K562 (cell line): ENCODE measurements around the gene MICAL2. TPM values are rescaled to one million over a fixed set of nuclear protein-coding genes. Genes with fewer than 3 reads are reported as not detected.

ENCODE experiments used
- DNMT1 ChIP-seq: fragments of 450-650 bp; IDR thresholded peaks from 2 replicates; pipeline ENCODE4 v1.6.1; 2016; ENCODE audit warnings: antibody characterized with exemption, mild to moderate bottlenecking
- ERF ChIP-seq: fragments of 450-650 bp; formaldehyde crosslinking; IDR thresholded peaks from 2 replicates; pipeline ENCODE4 v1.4.0; 2020; ENCODE audit warnings: mild to moderate bottlenecking, mixed read lengths
- FOXK1 ChIP-seq: sonication (generic); formaldehyde crosslinking; IDR thresholded peaks from 2 replicates; pipeline ENCODE4 v1.8.0; 2022; ENCODE audit warnings: missing genetic modification reagents, mild to moderate bottlenecking, borderline replicate concordance
- KAT2B ChIP-seq: IDR thresholded peaks from one replicate; pipeline ENCODE4 v1.6.1; 2012; ENCODE audit warnings: low read depth, mild to moderate bottlenecking, control low read depth, inconsistent platforms, low read length, moderate library complexity
- L3MBTL2 ChIP-seq: fragments of 450-650 bp; IDR thresholded peaks from 2 replicates; pipeline ENCODE4 v1.6.1; 2016; ENCODE audit warnings: mild to moderate bottlenecking, moderate library complexity
- NBN ChIP-seq: fragments of 450-650 bp; IDR thresholded peaks from 2 replicates; pipeline ENCODE4 v1.6.1; 2016; ENCODE audit warnings: low read depth, mild to moderate bottlenecking
- PHF21A ChIP-seq: fragments of 450-650 bp; IDR thresholded peaks from 2 replicates; pipeline ENCODE4 v1.6.1; 2017; ENCODE audit warnings: low read depth, borderline replicate concordance
- POLR2AphosphoS2 ChIP-seq: IDR thresholded peaks from 2 replicates; pipeline ENCODE4 v1.6.1; 2012; ENCODE audit warnings: low read length, improper control_type of control experiment
- SIN3A ChIP-seq, 2 experiments: fragments of 150-350 bp in 1 of 2; IDR thresholded peaks; 2 replicates each; pipeline ENCODE4 v1.6.1; 2011 to 2016; ENCODE audit warnings: borderline replicate concordance in 2 of 2, low read depth in 2 of 2, low read length in 2 of 2, mild to moderate bottlenecking in 2 of 2, moderate library complexity in 2 of 2; ENCODE audit not compliant: control insufficient read depth in 1 of 2
- TAF15 ChIP-seq: fragments of 200-400 bp; formaldehyde crosslinking; IDR thresholded peaks from 2 replicates; pipeline ENCODE4 v1.6.1; 2017; ENCODE audit warnings: mild to moderate bottlenecking, low read depth, low read length, moderate library complexity
- TAF7 ChIP-seq: fragments of 450-650 bp; IDR thresholded peaks from 2 replicates; pipeline ENCODE4 v1.6.1; 2016; ENCODE audit warnings: missing genetic modification characterization, missing compliant biosample characterization
- TBP ChIP-seq: optimal IDR thresholded peaks from 2 replicates; pipeline ENCODE3; 2011; ENCODE audit warnings: low read depth, low read length, improper control_type of control experiment
- TEAD2 ChIP-seq: fragments of 450-650 bp; IDR thresholded peaks from 2 replicates; pipeline ENCODE4 v1.6.1; 2016; ENCODE audit warnings: missing genetic modification characterization, control low read depth, missing compliant biosample characterization
- ZKSCAN3 ChIP-seq: fragments of 250-450 bp; sonication (Bioruptor Pico); IDR thresholded peaks from 2 replicates; pipeline ENCODE4 v1.4.0; 2020
- ZNF239 ChIP-seq: fragments of 250-450 bp; sonication (Bioruptor Pico); IDR thresholded peaks from 2 replicates; pipeline ENCODE4 v1.4.0; 2020; ENCODE audit warnings: mild to moderate bottlenecking
- ZNF609 ChIP-seq: sonication (generic); formaldehyde crosslinking; IDR thresholded peaks from 2 replicates; pipeline ENCODE4 v1.8.1; 2023; ENCODE audit warnings: missing genetic modification reagents, mild to moderate bottlenecking, borderline replicate concordance
- ZNF644 ChIP-seq: fragments of 200-800 bp; sonication (Bioruptor generic); IDR thresholded peaks from 2 replicates; pipeline ENCODE4 v1.6.1; 2016; ENCODE audit warnings: low read depth, missing genetic modification characterization, missing compliant biosample characterization
- polyA plus RNA-seq, 8 experiments: library from polyadenylated mRNA; depleted of rRNA in 4 of 8; stranded (reverse) in 5 of 8; unstranded in 3 of 8; fragments of >200 nt; fragmentation: Nextera tagmentation in 2 of 8; fragmentation: Illumina TruSeq in 1 of 8; extraction: Ambion mirVana in 2 of 8; extraction: Trizol in 1 of 8; gene quantifications; 2 replicates each; pipeline versions ENCODE4 v1.2.1 to v1.2.3, GENCODE V29; 2011 to 2014; ENCODE audit warnings: inconsistent platforms in 1 of 8, missing spikeins in 1 of 8
- total RNA-seq, 7 experiments: library from RNA; depleted of rRNA in 6 of 7; stranded (reverse); fragments of >200 nt in 6 of 7; fragmentation: Illumina TruSeq in 2 of 7; extraction: Trizol in 2 of 7; gene quantifications; 2 replicates each; pipeline versions ENCODE4 v1.2.1 to v1.2.3, GENCODE V29; 2011 to 2021; ENCODE audit warnings: low replicate concordance in 1 of 7

The MICAL2 gene
- total and polyA plus RNA-seq, 9 of the 15 experiments (the other 6 are each of a cell fraction or from before 2014, with no cell fraction given) = 4.7 to 64.2 (median 33.6) TPM

DNA sequence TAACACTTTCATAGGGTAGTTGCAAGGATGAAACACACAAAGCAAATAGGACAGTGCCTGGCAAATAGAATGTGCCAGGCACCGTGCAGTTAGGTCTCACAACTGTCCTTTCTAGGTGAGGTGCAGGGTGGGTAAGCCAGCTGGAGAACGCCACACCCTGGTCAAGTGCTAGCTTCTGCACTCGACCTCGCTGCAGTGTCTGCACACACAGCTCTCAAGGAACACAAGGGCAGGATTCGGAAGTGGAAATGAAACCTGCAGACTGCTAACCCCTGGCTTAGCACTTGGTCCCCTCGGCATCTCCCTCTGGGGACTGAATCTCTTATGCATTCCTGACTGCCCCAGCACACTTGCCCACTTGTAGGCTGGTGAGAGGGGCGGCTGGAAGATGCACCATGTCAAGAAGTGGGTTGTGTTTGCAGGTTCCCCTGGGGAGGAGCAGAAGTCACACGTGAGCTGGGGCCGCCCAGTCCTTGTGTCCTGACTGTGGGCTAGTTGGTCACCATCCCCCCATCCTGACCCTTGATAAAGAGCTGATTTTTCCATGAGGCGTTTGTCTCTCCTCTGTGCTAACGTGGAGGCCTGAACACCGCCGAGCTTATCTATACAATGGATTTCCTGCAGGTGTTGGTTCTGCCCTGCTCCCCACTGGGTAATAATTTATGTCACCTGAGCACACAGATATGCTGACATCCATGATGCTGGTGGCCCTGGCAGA is 89.0 kb downstream of the MICAL2 start (continued):
- no peak for TF ChIP-seq ZNF609
- no peak for TF ChIP-seq TAF15
- TF ChIP-seq TBP = no peak
- no peak for TF ChIP-seq POLR2AphosphoS2
- no peak for TF ChIP-seq L3MBTL2
- no peak for TF ChIP-seq TEAD2
- TF ChIP-seq ZKSCAN3 (CRISPR knock-in tag) = no peak
- no peak for TF ChIP-seq FOXK1 (CRISPR knock-in tag)
- no peak for TF ChIP-seq SIN3A (IDR thresholded peaks at IDR 0.05; ENCODE audit: borderline replicate concordance in 2 of 2, control insufficient read depth in 1 of 2, low read depth in 2 of 2, low read length in 2 of 2)
- no peak for TF ChIP-seq TAF7 (tag)
- TF ChIP-seq ZNF644 (tag) = 0 out of 2 replicates have a peak, but pooled peaks have one; percentile 13
- no peak for TF ChIP-seq NBN
- TF ChIP-seq PHF21A = no peak
- no peak for TF ChIP-seq ERF (CRISPR knock-in tag)
- TF ChIP-seq DNMT1 = no peak
- no peak for TF ChIP-seq ZNF239 (CRISPR knock-in tag)
- TF ChIP-seq KAT2B = no peak
